ENCODE results near the gene BLID. TPM values are rescaled to one million over a fixed set of nuclear protein-coding genes. Genes with fewer than 3 reads are reported as not detected.

BLID gene
- total and polyA plus RNA-seq, 10 of the 15 experiments (the other 5 are each of a cell fraction or from before 2014, with no cell fraction given): not detected

DNA sequence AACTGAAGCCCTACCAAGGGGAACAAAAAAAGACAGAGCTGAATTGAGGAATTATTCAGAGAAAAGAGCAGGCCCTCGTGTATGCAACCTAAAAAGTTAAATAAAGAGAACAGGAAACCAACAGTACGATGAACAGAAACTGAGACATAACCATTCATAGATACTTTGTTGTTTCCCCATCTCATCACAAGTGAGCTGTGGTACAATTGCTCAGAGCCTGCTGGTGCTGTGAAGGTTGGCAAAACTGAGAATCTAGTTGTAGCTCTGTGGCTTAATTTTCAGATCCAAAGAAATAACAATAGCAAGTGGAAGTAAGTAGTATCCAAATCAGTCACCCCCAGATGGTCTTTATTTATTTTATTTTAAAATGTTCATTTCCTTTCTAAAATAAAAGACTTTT lies 37.7 kb upstream of the BLID start:
- H3K9me3 ChIP-seq (replicated peaks; ENCODE audit: control insufficient read depth, insufficient read depth, low read length): no peaks in the 10 kb centered on the region
- no peak overlapping the region for H3K4me3 ChIP-seq
- in situ Hi-C loops (cut with MboI): no loop called here
- ChIA-PET POLR2A (interaction anchor here (0.7 kb wide), 1 partner anchor 63 kb away, joined by 6 read pairs; no protein-coding TSS in a partner anchor), CTCF (no interaction called here), RAD21 (ENCODE audit: unreplicated experiment) (no interaction called here), SMC1A (ENCODE audit: uncharacterized antibody, unreplicated experiment) (no interaction called here)
- intact Hi-C loops (cut with micrococcal nuclease; ENCODE audit: unreplicated experiment): no loop called here
- no TSS peak for BruUV-seq (replicated peaks)
- FAIRE-seq (no peak), DNase-seq (ENCODE audit: low read depth, low spot score) (no peak), ATAC-seq (no peak)
- H3K4me2 ChIP-seq (ENCODE audit: control insufficient read depth, insufficient read depth): no peak overlapping the region
- H3K27me3 ChIP-seq (replicated peaks in 1 of 2; ENCODE audit: control insufficient read depth in 2 of 2, insufficient read depth in 2 of 2, low read length in 1 of 2): no peaks in the 10 kb centered on the region
- H3K4me1 ChIP-seq (ENCODE audit: control insufficient read depth, insufficient read depth, low read length): no peaks in the 10 kb centered on the region
- H3K27ac ChIP-seq (ENCODE audit: control insufficient read depth, insufficient read depth): no peak overlapping the region
- no peak overlapping the region for H3K9ac ChIP-seq (ENCODE audit: control insufficient read depth, insufficient read depth, low read length)
- TF ChIP-seq EGR1 (IDR thresholded peaks at IDR 0.05; ENCODE audit: borderline replicate concordance in 1 of 2, low read depth in 2 of 2, low read length in 2 of 2): no peak
- no peak for TF ChIP-seq SMC3 (IDR thresholded peaks at IDR 0.05; ENCODE audit: borderline replicate concordance, low read length)
- no peak for TF ChIP-seq CHD2 (IDR thresholded peaks at IDR 0.05; ENCODE audit: borderline replicate concordance, low read depth, low read length)
- TF ChIP-seq TAF1 (IDR thresholded peaks at IDR 0.05; ENCODE audit: borderline replicate concordance, low read depth, low read length): no peak
- no peak for TF ChIP-seq TCF3 (IDR thresholded peaks at IDR 0.05; ENCODE audit: borderline replicate concordance, insufficient read depth, low read depth, low read length)
- no peak for TF ChIP-seq ZNF24 (IDR thresholded peaks at IDR 0.05)
- TF ChIP-seq, protein P1, sequence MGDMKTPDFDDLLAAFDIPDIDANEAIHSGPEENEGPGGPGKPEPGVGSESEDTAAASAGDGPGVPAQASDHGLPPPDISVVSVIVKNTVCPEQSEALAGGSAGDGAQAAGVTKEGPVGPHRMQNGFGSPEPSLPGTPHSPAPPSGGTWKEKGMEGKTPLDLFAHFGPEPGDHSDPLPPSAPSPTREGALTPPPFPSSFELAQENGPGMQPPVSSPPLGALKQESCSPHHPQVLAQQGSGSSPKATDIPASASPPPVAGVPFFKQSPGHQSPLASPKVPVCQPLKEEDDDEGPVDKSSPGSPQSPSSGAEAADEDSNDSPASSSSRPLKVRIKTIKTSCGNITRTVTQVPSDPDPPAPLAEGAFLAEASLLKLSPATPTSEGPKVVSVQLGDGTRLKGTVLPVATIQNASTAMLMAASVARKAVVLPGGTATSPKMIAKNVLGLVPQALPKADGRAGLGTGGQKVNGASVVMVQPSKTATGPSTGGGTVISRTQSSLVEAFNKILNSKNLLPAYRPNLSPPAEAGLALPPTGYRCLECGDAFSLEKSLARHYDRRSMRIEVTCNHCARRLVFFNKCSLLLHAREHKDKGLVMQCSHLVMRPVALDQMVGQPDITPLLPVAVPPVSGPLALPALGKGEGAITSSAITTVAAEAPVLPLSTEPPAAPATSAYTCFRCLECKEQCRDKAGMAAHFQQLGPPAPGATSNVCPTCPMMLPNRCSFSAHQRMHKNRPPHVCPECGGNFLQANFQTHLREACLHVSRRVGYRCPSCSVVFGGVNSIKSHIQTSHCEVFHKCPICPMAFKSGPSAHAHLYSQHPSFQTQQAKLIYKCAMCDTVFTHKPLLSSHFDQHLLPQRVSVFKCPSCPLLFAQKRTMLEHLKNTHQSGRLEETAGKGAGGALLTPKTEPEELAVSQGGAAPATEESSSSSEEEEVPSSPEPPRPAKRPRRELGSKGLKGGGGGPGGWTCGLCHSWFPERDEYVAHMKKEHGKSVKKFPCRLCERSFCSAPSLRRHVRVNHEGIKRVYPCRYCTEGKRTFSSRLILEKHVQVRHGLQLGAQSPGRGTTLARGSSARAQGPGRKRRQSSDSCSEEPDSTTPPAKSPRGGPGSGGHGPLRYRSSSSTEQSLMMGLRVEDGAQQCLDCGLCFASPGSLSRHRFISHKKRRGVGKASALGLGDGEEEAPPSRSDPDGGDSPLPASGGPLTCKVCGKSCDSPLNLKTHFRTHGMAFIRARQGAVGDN (IDR thresholded peaks at IDR 0.05): no peak
- H3K36me3 ChIP-seq (ENCODE audit: control insufficient read depth in 2 of 2, insufficient read depth in 2 of 2, low read length in 1 of 2): no peaks in the 10 kb centered on the region
- no peaks in the 10 kb centered on the region for H3K79me2 ChIP-seq (ENCODE audit: control insufficient read depth, insufficient read depth, low read length)
- no peak overlapping the region for H2AFZ ChIP-seq (ENCODE audit: control insufficient read depth, low read depth, low read length)
- H4K20me1 ChIP-seq (ENCODE audit: control insufficient read depth, insufficient read depth): no peaks in the 10 kb centered on the region
- WGBS (ENCODE audit: insufficient coverage, insufficient replicate concordance, low lambda C conversion rate, missing lambda C conversion rate): 0% methylated on average over 2 of the region's 2 CpGs
